Measurements from ENCODE around the gene CYTL1.
"Not testable (repeated sequence)": the region's sequence is repeated elsewhere in the genome, so short reads cannot be mapped to it uniquely, and the experiment has no call there.

- TF ChIP-seq CTCF (conservative IDR thresholded peaks at IDR 0.05; ENCODE audit: low read depth, low read length); FOS (IDR thresholded peaks at IDR 0.05; ENCODE audit: low read depth, low read length); RFX5 (IDR thresholded peaks at IDR 0.05; ENCODE audit: low read depth, low read length); RCOR1 (IDR thresholded peaks at IDR 0.05; ENCODE audit: insufficient replicate concordance, low read length); POLR2A (IDR thresholded peaks at IDR 0.05; ENCODE audit: low read depth, low read length); USF2 (IDR thresholded peaks at IDR 0.05; ENCODE audit: low read depth, low read length); RAD21 (IDR thresholded peaks at IDR 0.05; ENCODE audit: low read length); MAFK (IDR thresholded peaks at IDR 0.05; ENCODE audit: low read depth, low read length); SMC3 (IDR thresholded peaks at IDR 0.05; ENCODE audit: low read depth, low read length): not testable (repeated sequence)
- TF ChIP-seq, protein P1, sequence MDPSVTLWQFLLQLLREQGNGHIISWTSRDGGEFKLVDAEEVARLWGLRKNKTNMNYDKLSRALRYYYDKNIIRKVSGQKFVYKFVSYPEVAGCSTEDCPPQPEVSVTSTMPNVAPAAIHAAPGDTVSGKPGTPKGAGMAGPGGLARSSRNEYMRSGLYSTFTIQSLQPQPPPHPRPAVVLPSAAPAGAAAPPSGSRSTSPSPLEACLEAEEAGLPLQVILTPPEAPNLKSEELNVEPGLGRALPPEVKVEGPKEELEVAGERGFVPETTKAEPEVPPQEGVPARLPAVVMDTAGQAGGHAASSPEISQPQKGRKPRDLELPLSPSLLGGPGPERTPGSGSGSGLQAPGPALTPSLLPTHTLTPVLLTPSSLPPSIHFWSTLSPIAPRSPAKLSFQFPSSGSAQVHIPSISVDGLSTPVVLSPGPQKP (IDR thresholded peaks at IDR 0.05; ENCODE audit: borderline replicate concordance, low read depth, low read length): not testable (repeated sequence)
Measured at GRCh38 chr4:5066968-5067367, 47.7 kb upstream of the CYTL1 start.
